SK-N-SH treated with all-trans-retinoic acid at 6 μM for 48 hours (cell line): ENCODE data around the gene KLHL25.

Source experiments
- ARNTL ChIP-seq: fragments of 450-650 bp; formaldehyde crosslinking; IDR thresholded peaks from 2 replicates; pipeline ENCODE4 v1.5.0; 2020; ENCODE audit warnings: low read depth, mild to moderate bottlenecking, moderate library complexity, borderline replicate concordance
- OSR1 ChIP-seq: fragments of 250-450 bp; sonication (Bioruptor Pico); IDR thresholded peaks from 2 replicates; pipeline ENCODE4 v1.8.0; 2022; ENCODE audit warnings: moderate library complexity, mild to moderate bottlenecking, inconsistent platforms
- RARB ChIP-seq: fragments of 250-450 bp; sonication (Bioruptor Pico); IDR thresholded peaks from 2 replicates; pipeline ENCODE4 v1.8.0; 2021; ENCODE audit warnings: mild to moderate bottlenecking, moderate library complexity
- ZNF70 ChIP-seq: fragments of 450-650 bp; formaldehyde crosslinking; IDR thresholded peaks from 2 replicates; pipeline ENCODE4 v1.5.0; 2020; ENCODE audit warnings: mild to moderate bottlenecking, moderate library complexity
- TF ChIP-seq, protein P1 (sequence below): fragments of 250-450 bp; sonication (Bioruptor Pico); IDR thresholded peaks from 2 replicates; pipeline ENCODE4 v1.5.1; 2020; ENCODE audit warnings: low read depth, mild to moderate bottlenecking, moderate library complexity
- TF ChIP-seq, protein P2 (sequence below): fragments of 250-450 bp; sonication (Bioruptor Pico); IDR thresholded peaks from 2 replicates; pipeline ENCODE4 v1.8.0; 2020; ENCODE audit warnings: mild to moderate bottlenecking, moderate library complexity, borderline replicate concordance

DNA sequence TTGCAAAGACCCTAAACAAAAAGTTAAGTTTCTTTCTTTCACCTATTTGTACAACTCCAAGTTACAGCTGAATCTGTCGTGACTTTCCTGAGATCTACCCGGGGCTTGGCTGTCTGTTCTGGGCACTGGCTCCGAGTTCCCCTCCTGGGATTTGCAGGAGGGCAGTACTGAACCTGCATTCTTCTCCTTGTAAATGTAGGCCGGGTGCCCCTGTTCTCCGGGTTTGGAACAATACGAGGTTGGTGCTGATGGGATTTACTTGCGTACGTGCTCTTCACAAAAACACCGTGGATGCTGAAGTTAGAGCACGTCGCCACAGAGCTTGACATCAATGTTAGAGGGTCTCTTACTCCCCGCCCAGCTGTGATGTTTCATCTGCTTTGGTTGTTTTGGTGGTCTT is 48.1 kb downstream of the KLHL25 start:
- TF ChIP-seq ZNF70 (CRISPR knock-in tag) (no peak), ARNTL (CRISPR knock-in tag) (no peak), OSR1 (CRISPR knock-in tag) (no peak), RARB (CRISPR knock-in tag) (no peak)
- TF ChIP-seq, protein P1, sequence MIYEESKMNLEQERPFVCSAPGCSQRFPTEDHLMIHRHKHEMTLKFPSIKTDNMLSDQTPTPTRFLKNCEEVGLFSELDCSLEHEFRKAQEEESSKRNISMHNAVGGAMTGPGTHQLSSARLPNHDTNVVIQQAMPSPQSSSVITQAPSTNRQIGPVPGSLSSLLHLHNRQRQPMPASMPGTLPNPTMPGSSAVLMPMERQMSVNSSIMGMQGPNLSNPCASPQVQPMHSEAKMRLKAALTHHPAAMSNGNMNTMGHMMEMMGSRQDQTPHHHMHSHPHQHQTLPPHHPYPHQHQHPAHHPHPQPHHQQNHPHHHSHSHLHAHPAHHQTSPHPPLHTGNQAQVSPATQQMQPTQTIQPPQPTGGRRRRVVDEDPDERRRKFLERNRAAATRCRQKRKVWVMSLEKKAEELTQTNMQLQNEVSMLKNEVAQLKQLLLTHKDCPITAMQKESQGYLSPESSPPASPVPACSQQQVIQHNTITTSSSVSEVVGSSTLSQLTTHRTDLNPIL (CRISPR knock-in tag), result no peak
- TF ChIP-seq, protein P2, sequence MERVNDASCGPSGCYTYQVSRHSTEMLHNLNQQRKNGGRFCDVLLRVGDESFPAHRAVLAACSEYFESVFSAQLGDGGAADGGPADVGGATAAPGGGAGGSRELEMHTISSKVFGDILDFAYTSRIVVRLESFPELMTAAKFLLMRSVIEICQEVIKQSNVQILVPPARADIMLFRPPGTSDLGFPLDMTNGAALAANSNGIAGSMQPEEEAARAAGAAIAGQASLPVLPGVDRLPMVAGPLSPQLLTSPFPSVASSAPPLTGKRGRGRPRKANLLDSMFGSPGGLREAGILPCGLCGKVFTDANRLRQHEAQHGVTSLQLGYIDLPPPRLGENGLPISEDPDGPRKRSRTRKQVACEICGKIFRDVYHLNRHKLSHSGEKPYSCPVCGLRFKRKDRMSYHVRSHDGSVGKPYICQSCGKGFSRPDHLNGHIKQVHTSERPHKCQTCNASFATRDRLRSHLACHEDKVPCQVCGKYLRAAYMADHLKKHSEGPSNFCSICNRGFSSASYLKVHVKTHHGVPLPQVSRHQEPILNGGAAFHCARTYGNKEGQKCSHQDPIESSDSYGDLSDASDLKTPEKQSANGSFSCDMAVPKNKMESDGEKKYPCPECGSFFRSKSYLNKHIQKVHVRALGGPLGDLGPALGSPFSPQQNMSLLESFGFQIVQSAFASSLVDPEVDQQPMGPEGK (CRISPR knock-in tag), result no peak
